B cell (primary cell): ENCODE data around the gene SPEM3. TPM values are rescaled to one million over a fixed set of nuclear protein-coding genes. Genes with fewer than 3 reads are reported as not detected.

ENCODE experiments used
- ATAC-seq: fragments of 200-7000 bp; cut with Tn5 transposase; one replicate; pipeline ENCODE4 v1.10.0; 2021; ENCODE audit warnings: low read depth, mild to moderate bottlenecking, moderate number of reproducible peaks, moderate library complexity
- CTCF ChIA-PET: fragments of 350-600 bp; sonication (Branson Sonifier 250); formaldehyde crosslinking; loops from one replicate; lab custom pipeline; 2021; ENCODE audit warnings: antibody characterized with exemption, inconsistent platforms; lab: Charles Lee
- POLR2A ChIA-PET: fragments of 350-600 bp; sonication (Branson Sonifier 250); formaldehyde crosslinking; loops from one replicate; lab custom pipeline; 2021; ENCODE audit warnings: antibody characterized with exemption; lab: Charles Lee
- DNase-seq: peaks from one replicate; pipeline ENCODE4 v3.0.0; 2013
- H2AFZ ChIP-seq: 2 replicates; pipeline ENCODE4 v1.6.1; 2012; ENCODE audit warnings: mild to moderate bottlenecking, low read depth, low read length; ENCODE audit not compliant: insufficient read depth, poor library complexity, severe bottlenecking
- H3K27ac ChIP-seq, 2 donors: 1 replicate in 1 of 2; 2 replicates in 1 of 2; pipeline ENCODE4 v1.5.1; 2012 to 2013; ENCODE audit warnings: low read length in 2 of 2, mild to moderate bottlenecking in 2 of 2, moderate library complexity in 1 of 2
- H3K27me3 ChIP-seq, 4 experiments: fragments of 200-600 bp in 1 of 4; sonication (generic) in 1 of 4; replicated peaks in 1 of 4; 1 replicate in 2 of 4; 2 replicates in 2 of 4; pipeline versions ENCODE4 v1.6.1 to v1.7.0; 2013 to 2016; ENCODE audit warnings: low read length in 3 of 4, mild to moderate bottlenecking in 2 of 4, mixed read lengths in 1 of 4, moderate library complexity in 1 of 4; ENCODE audit not compliant: insufficient read depth in 4 of 4, control insufficient read depth in 3 of 4; ENCODE audit errors: control extremely low read depth in 1 of 4
- H3K36me3 ChIP-seq, 2 experiments: replicated peaks in 1 of 2; 1 replicate in 1 of 2; 2 replicates in 1 of 2; pipeline versions ENCODE4 v1.6.1 to v1.7.1; 2013; ENCODE audit warnings: low read length in 1 of 2; ENCODE audit not compliant: insufficient read depth in 2 of 2, control insufficient read depth in 1 of 2; ENCODE audit errors: control extremely low read depth in 1 of 2, extremely low read depth in 1 of 2
- H3K4me1 ChIP-seq, 2 donors: fragments of 200-600 bp in 1 of 2; sonication (generic) in 1 of 2; 1 replicate in 1 of 2; 2 replicates in 1 of 2; pipeline versions ENCODE4 v1.5.1 to v1.6.1; 2013 to 2017; ENCODE audit warnings: low read length in 2 of 2; ENCODE audit not compliant: control insufficient read depth in 2 of 2, insufficient read depth in 2 of 2
- H3K4me2 ChIP-seq: replicated peaks from 2 replicates; pipeline ENCODE3; 2012; ENCODE audit warnings: mild to moderate bottlenecking, low read depth, low read length; ENCODE audit not compliant: poor library complexity, severe bottlenecking
- H3K4me3 ChIP-seq, 5 experiments: fragments of 200-600 bp in 1 of 5; sonication (generic) in 1 of 5; 1 replicate in 3 of 5; 2 replicates in 2 of 5; pipeline versions ENCODE4 v1.5.1 to v1.7.0; 2011 to 2016; ENCODE audit warnings: low read length in 4 of 5, mild to moderate bottlenecking in 4 of 5, low read depth in 2 of 5, control low read depth in 1 of 5, moderate library complexity in 1 of 5; ENCODE audit not compliant: insufficient read depth in 1 of 5; ENCODE audit errors: control extremely low read depth in 1 of 5, extremely low read depth in 1 of 5
- H3K79me2 ChIP-seq: fragments of 200-600 bp; sonication (generic); one replicate; pipeline ENCODE4 v1.6.0; 2016; ENCODE audit warnings: low read length; ENCODE audit not compliant: control insufficient read depth, insufficient read depth
- H3K9ac ChIP-seq: fragments of 200-600 bp; sonication (generic); 2 replicates; pipeline ENCODE4 v1.6.1; 2017; ENCODE audit warnings: mild to moderate bottlenecking, low read length, moderate library complexity
- H3K9me3 ChIP-seq, 3 donors: one replicate each; pipeline versions ENCODE4 v1.6.1 to v1.7.1; 2013; ENCODE audit warnings: low read length in 2 of 3; ENCODE audit not compliant: control insufficient read depth in 2 of 3, insufficient read depth in 1 of 3; ENCODE audit errors: control extremely low read depth in 1 of 3
- H4K20me1 ChIP-seq: 2 replicates; pipeline ENCODE4 v1.6.0; 2012; ENCODE audit warnings: mild to moderate bottlenecking, low read length; ENCODE audit not compliant: insufficient read depth, control insufficient read depth, poor library complexity, severe bottlenecking
- H3K27ac Mint-ChIP-seq: one replicate; pipeline ENCODE4 v1.8.0; 2021; ENCODE audit warnings: mixed read lengths
- H3K27me3 Mint-ChIP-seq: one replicate; pipeline ENCODE4 v1.8.0; 2021; ENCODE audit warnings: mixed read lengths
- H3K4me1 Mint-ChIP-seq: one replicate; pipeline ENCODE4 v1.8.0; 2021; ENCODE audit warnings: mixed read lengths
- H3K4me3 Mint-ChIP-seq: one replicate; pipeline ENCODE4 v1.8.0; 2021; ENCODE audit warnings: mixed read lengths
- H3K9me3 Mint-ChIP-seq: one replicate; pipeline ENCODE4 v1.8.0; 2022; ENCODE audit warnings: mixed read lengths; ENCODE audit not compliant: insufficient read depth
- CTCF ChIP-seq: fragments of 200-600 bp; IDR thresholded peaks from one replicate; pipeline ENCODE4 v1.8.0; 2022; ENCODE audit warnings: antibody characterized with exemption, mild to moderate bottlenecking
- EZH2 ChIP-seq: IDR thresholded peaks from 2 replicates; pipeline ENCODE4 v1.6.1; 2012; ENCODE audit warnings: borderline replicate concordance, low read depth, mild to moderate bottlenecking, moderate library complexity, low read length; ENCODE audit not compliant: insufficient read depth, poor library complexity, severe bottlenecking
- WGBS: methylation state at CpG from one replicate; pipeline ENCODE4 v1.1.5; 2013; ENCODE audit warnings: missing lambda C conversion rate; ENCODE audit not compliant: insufficient coverage; 5-methylcytosine and 5-hydroxymethylcytosine counted together
- intact Hi-C: fragments of 100-400 bp; cut with micrococcal nuclease; formaldehyde crosslinking; loops from one replicate; pipeline ENCODE4 v1.10.0; 2022
- polyA plus RNA-seq: library from polyadenylated mRNA; depleted of rRNA; stranded (reverse); fragments of >200 nt; gene quantifications from 2 replicates; pipeline ENCODE4 v1.2.3, GENCODE V29; 2012
- total RNA-seq, 2 donors: library from RNA; stranded (reverse); fragments of 120-200 nt in 1 of 2; gene quantifications; 1 replicate in 1 of 2; 2 replicates in 1 of 2; pipeline versions ENCODE4 v1.2.3 to v1.2.4, GENCODE V29; 2013 to 2022

The SPEM3 gene
- total and polyA plus RNA-seq, 2 donors (not counting 1 experiment from before 2014, with no cell fraction given), result not detected

- no peak overlapping the region for H3K27ac Mint-ChIP-seq
- H4K20me1 ChIP-seq, result peaks cover 28% of the 10 kb centered on the region
- 96% methylated on average over 32 of the region's 44 CpGs for WGBS
- ATAC-seq, result no peak
- no peak overlapping the region for H3K27ac ChIP-seq
- no peak for DNase-seq
- H3K9me3 Mint-ChIP-seq, result no peaks in the 10 kb centered on the region
- no peaks in the 10 kb centered on the region for H3K9me3 ChIP-seq
- H3K4me2 ChIP-seq, result no peak overlapping the region
- H3K4me1 ChIP-seq, result peaks cover 7 to 10% of the 10 kb centered on the region in 2 donors
- no peak overlapping the region for H2AFZ ChIP-seq
- no peak overlapping the region for H3K4me3 Mint-ChIP-seq
- no peaks in the 10 kb centered on the region for H3K27me3 ChIP-seq
- H3K4me1 Mint-ChIP-seq, result peaks cover 12% of the 10 kb centered on the region
- TF ChIP-seq EZH2 (no peak), CTCF (no peak)
- intact Hi-C loops, result no loop called here
- H3K4me3 ChIP-seq, result no peak overlapping the region
- CTCF ChIA-PET, result interaction anchor here (1.3 kb wide), 1 partner anchor 51 kb away, joined by 4 read pairs; no protein-coding TSS in a partner anchor
- no peak overlapping the region for H3K9ac ChIP-seq
- H3K36me3 ChIP-seq, result peaks cover 0 to 29% of the 10 kb centered on the region in 2 experiments
- H3K79me2 ChIP-seq, result peaks cover 10% of the 10 kb centered on the region
- POLR2A ChIA-PET, result no interaction called here
- no peaks in the 10 kb centered on the region for H3K27me3 Mint-ChIP-seq
Measured at GRCh38 chr17:7462474-7463371, 34.1 kb downstream of the SPEM3 start.

- H3K4me1 Mint-ChIP-seq, result peaks cover 14% of the 10 kb centered on the region
- H3K9me3 Mint-ChIP-seq, result no peaks in the 10 kb centered on the region
- no peak overlapping the region for H3K4me3 ChIP-seq
- H3K27ac ChIP-seq, result no peak overlapping the region
- no peak overlapping the region for H2AFZ ChIP-seq
- H3K27me3 Mint-ChIP-seq, result no peaks in the 10 kb centered on the region
- H3K36me3 ChIP-seq, result peaks cover 0 to 29% of the 10 kb centered on the region in 2 experiments
- WGBS, result 97% methylated on average over 10 of the region's 14 CpGs
- no peak overlapping the region for H3K9ac ChIP-seq
- ATAC-seq (no peak), DNase-seq (no peak)
- ChIA-PET CTCF (no interaction called here), POLR2A (interaction anchor here (0.6 to 0.8 kb wide), 3 partner anchors 97 to 220 kb away, joined by 4 to 10 read pairs (median 6); no protein-coding TSS in a partner anchor)
- H3K27ac Mint-ChIP-seq, result no peak overlapping the region
- no peak overlapping the region for H3K4me3 Mint-ChIP-seq
- no peak overlapping the region for H3K4me2 ChIP-seq
- peaks cover 13% of the 10 kb centered on the region for H3K79me2 ChIP-seq
- H3K9me3 ChIP-seq, result no peaks in the 10 kb centered on the region
- H3K4me1 ChIP-seq, result peaks cover 8 to 12% of the 10 kb centered on the region in 2 donors
- TF ChIP-seq EZH2 (no peak), CTCF (no peak)
- no peaks in the 10 kb centered on the region for H3K27me3 ChIP-seq
- intact Hi-C loops, result no loop called here
- H4K20me1 ChIP-seq, result peaks cover 35% of the 10 kb centered on the region
Measured at GRCh38 chr17:7463372-7463846, 34.8 kb downstream of the SPEM3 start.
